ENCODE data around the gene HOXD8. TPM values are rescaled to one million over a fixed set of nuclear protein-coding genes. Genes with fewer than 3 reads are reported as not detected.

The HOXD8 gene
- total RNA-seq, 1 donor from 2014 or later = not detected

GRCh38 chr2:176147210-176147799, 17.8 kb downstream of the HOXD8 start:
- Mint-ChIP-seq H3K4me1 (ENCODE audit: low read depth) (no peaks in the 10 kb centered on the region), H3K9me3 (ENCODE audit: low read depth) (no peaks in the 10 kb centered on the region), H3K27ac (no peak overlapping the region), H3K27me3 (peaks cover 97% of the 10 kb centered on the region), H3K4me3 (ENCODE audit: low read depth) (no peak overlapping the region), H3K36me3 (ENCODE audit: insufficient read depth) (no peaks in the 10 kb centered on the region)
- TF ChIP-seq, protein P1, sequence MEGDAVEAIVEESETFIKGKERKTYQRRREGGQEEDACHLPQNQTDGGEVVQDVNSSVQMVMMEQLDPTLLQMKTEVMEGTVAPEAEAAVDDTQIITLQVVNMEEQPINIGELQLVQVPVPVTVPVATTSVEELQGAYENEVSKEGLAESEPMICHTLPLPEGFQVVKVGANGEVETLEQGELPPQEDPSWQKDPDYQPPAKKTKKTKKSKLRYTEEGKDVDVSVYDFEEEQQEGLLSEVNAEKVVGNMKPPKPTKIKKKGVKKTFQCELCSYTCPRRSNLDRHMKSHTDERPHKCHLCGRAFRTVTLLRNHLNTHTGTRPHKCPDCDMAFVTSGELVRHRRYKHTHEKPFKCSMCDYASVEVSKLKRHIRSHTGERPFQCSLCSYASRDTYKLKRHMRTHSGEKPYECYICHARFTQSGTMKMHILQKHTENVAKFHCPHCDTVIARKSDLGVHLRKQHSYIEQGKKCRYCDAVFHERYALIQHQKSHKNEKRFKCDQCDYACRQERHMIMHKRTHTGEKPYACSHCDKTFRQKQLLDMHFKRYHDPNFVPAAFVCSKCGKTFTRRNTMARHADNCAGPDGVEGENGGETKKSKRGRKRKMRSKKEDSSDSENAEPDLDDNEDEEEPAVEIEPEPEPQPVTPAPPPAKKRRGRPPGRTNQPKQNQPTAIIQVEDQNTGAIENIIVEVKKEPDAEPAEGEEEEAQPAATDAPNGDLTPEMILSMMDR (IDR thresholded peaks at IDR 0.05; ENCODE audit: unreplicated experiment) = no peak
- DNase-seq (ENCODE audit: low spot score, unreplicated experiment) = no peak

- H3K27ac Mint-ChIP-seq = no peak overlapping the region
- TF ChIP-seq, protein P1 (IDR thresholded peaks at IDR 0.05; ENCODE audit: unreplicated experiment) = no peak
- no peaks in the 10 kb centered on the region for H3K4me1 Mint-ChIP-seq (ENCODE audit: low read depth)
- peaks cover 97% of the 10 kb centered on the region for H3K27me3 Mint-ChIP-seq
- DNase-seq (ENCODE audit: low spot score, unreplicated experiment) = no peak
- no peaks in the 10 kb centered on the region for H3K9me3 Mint-ChIP-seq (ENCODE audit: low read depth)
- no peaks in the 10 kb centered on the region for H3K36me3 Mint-ChIP-seq (ENCODE audit: insufficient read depth)
- H3K4me3 Mint-ChIP-seq (ENCODE audit: low read depth) = no peak overlapping the region
Measured at GRCh38 chr2:176147800-176148496, 18.4 kb downstream of the HOXD8 start.

- Mint-ChIP-seq H3K36me3 (ENCODE audit: insufficient read depth) (no peaks in the 10 kb centered on the region), H3K4me3 (ENCODE audit: low read depth) (no peak overlapping the region), H3K27me3 (peaks cover 97% of the 10 kb centered on the region)
Measured at GRCh38 chr2:176148751-176149421, 19.4 kb downstream of the HOXD8 start.

DNA sequence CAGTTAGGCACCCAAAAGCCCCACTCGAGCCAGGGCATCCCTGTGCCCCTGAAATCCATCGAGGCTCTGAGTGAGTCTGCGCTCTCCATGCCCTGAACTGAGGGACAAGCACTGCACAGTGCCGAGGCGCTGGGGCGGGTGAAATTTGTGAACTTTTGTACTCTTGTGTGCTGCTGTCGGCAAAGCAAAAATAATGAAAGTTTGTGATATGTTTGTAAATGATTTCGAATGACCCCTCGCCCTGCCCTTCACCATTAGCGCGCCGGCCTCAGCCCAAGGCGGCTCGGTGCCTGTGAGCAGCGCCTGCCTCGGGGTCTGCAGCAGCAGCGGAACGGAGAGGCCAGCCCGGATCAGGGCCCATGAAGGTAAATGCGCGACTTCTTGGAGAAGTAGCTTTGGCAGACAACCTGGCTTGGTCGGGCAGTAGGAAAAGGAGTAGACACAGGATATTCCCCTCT, 20.0 kb downstream of the HOXD8 start:
- Mint-ChIP-seq H3K27ac (no peak overlapping the region), H3K9me3 (ENCODE audit: low read depth) (no peaks in the 10 kb centered on the region), H3K4me3 (ENCODE audit: low read depth) (no peak overlapping the region), H3K36me3 (ENCODE audit: insufficient read depth) (no peaks in the 10 kb centered on the region), H3K4me1 (ENCODE audit: low read depth) (no peaks in the 10 kb centered on the region), H3K27me3 (peaks cover 97% of the 10 kb centered on the region)
- DNase-seq (ENCODE audit: low spot score, unreplicated experiment) = no peak
- TF ChIP-seq, protein P1 (IDR thresholded peaks at IDR 0.05; ENCODE audit: unreplicated experiment) = no peak

More at GRCh38 chr2:176148751-176149421, 19.4 kb downstream of the HOXD8 start:
- no peak for DNase-seq (ENCODE audit: low spot score, unreplicated experiment)
- no peak overlapping the region for H3K27ac Mint-ChIP-seq
- H3K9me3 Mint-ChIP-seq (ENCODE audit: low read depth) = no peaks in the 10 kb centered on the region
- TF ChIP-seq, protein P1 (IDR thresholded peaks at IDR 0.05; ENCODE audit: unreplicated experiment) = no peak
- no peaks in the 10 kb centered on the region for H3K4me1 Mint-ChIP-seq (ENCODE audit: low read depth)

GRCh38 chr2:176149939-176150583, 20.6 kb downstream of the HOXD8 start:
- Mint-ChIP-seq H3K9me3 (ENCODE audit: low read depth) (no peaks in the 10 kb centered on the region), H3K4me3 (ENCODE audit: low read depth) (no peak overlapping the region), H3K4me1 (ENCODE audit: low read depth) (no peaks in the 10 kb centered on the region), H3K27ac (no peak overlapping the region), H3K36me3 (ENCODE audit: insufficient read depth) (no peaks in the 10 kb centered on the region), H3K27me3 (peaks cover 97% of the 10 kb centered on the region)
- no peak for DNase-seq (ENCODE audit: low spot score, unreplicated experiment)
- TF ChIP-seq, protein P1 (IDR thresholded peaks at IDR 0.05; ENCODE audit: unreplicated experiment) = no peak

All from progenitor cell of endocrine pancreas (in vitro differentiated cells).